Panc1 (cell line): ENCODE results near the gene RAB1B.

Experiments
- POLR2AphosphoS5 ChIP-seq: IDR thresholded peaks from 2 replicates; pipeline ENCODE4 v1.6.1; 2012; ENCODE audit warnings: mild to moderate bottlenecking, low read depth, low read length, moderate library complexity
- SIN3A ChIP-seq: IDR thresholded peaks from 2 replicates; pipeline ENCODE4 v1.6.1; 2012; ENCODE audit warnings: low read depth, mild to moderate bottlenecking, low read length, moderate library complexity, borderline replicate concordance; ENCODE audit not compliant: insufficient read depth
- TF ChIP-seq, protein P1 (sequence below): fragments of 450-650 bp; IDR thresholded peaks from 2 replicates; pipeline ENCODE4 v1.5.1; 2017; ENCODE audit warnings: mild to moderate bottlenecking

DNA sequence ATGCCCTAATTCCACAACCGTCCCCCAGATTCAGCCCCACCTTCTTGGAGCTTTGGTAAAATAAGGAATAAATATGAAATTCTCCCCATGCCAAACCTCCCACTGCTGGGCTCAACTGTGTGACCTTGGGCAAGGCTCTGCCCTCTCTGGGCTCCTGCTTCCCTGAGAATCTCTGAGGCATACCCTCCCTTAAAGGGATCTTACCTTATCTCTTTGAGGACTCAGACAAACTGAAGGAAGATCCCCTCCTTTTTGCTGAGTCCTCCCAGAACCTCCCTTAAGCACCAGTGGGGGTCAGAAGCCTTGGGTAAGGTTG lies 45.7 kb downstream of the RAB1B start:
- no peak for TF ChIP-seq SIN3A
- TF ChIP-seq, protein P1, sequence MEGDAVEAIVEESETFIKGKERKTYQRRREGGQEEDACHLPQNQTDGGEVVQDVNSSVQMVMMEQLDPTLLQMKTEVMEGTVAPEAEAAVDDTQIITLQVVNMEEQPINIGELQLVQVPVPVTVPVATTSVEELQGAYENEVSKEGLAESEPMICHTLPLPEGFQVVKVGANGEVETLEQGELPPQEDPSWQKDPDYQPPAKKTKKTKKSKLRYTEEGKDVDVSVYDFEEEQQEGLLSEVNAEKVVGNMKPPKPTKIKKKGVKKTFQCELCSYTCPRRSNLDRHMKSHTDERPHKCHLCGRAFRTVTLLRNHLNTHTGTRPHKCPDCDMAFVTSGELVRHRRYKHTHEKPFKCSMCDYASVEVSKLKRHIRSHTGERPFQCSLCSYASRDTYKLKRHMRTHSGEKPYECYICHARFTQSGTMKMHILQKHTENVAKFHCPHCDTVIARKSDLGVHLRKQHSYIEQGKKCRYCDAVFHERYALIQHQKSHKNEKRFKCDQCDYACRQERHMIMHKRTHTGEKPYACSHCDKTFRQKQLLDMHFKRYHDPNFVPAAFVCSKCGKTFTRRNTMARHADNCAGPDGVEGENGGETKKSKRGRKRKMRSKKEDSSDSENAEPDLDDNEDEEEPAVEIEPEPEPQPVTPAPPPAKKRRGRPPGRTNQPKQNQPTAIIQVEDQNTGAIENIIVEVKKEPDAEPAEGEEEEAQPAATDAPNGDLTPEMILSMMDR: no peak
- no peak for TF ChIP-seq POLR2AphosphoS5
